Hepatocyte (in vitro differentiated cells): ENCODE measurements around the gene KRT7.

Experiments used
- CTCF ChIP-seq: fragments of 200-600 bp; sonication (generic); IDR thresholded peaks from 2 replicates; pipeline ENCODE4 v1.5.1; 2016; ENCODE audit warnings: antibody characterized with exemption, mild to moderate bottlenecking; ENCODE audit not compliant: poor library complexity
- EZH2 ChIP-seq: fragments of 200-600 bp; sonication (generic); IDR thresholded peaks from 2 replicates; pipeline ENCODE4 v1.6.1; 2016; ENCODE audit warnings: antibody characterized with exemption, mild to moderate bottlenecking, borderline replicate concordance

GRCh38 chr12:52216807-52217206, 16.2 kb upstream of the KRT7 start:
- TF ChIP-seq CTCF = no peak
- TF ChIP-seq EZH2 = no peak
